ENCODE measurements around the gene RIPPLY2.
"Not testable (repeated sequence)": the region's sequence is repeated elsewhere in the genome, so short reads cannot be mapped to it uniquely, and the experiment has no call there.

RIPPLY2 gene, protein sequence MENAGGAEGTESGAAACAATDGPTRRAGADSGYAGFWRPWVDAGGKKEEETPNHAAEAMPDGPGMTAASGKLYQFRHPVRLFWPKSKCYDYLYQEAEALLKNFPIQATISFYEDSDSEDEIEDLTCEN

DNA sequence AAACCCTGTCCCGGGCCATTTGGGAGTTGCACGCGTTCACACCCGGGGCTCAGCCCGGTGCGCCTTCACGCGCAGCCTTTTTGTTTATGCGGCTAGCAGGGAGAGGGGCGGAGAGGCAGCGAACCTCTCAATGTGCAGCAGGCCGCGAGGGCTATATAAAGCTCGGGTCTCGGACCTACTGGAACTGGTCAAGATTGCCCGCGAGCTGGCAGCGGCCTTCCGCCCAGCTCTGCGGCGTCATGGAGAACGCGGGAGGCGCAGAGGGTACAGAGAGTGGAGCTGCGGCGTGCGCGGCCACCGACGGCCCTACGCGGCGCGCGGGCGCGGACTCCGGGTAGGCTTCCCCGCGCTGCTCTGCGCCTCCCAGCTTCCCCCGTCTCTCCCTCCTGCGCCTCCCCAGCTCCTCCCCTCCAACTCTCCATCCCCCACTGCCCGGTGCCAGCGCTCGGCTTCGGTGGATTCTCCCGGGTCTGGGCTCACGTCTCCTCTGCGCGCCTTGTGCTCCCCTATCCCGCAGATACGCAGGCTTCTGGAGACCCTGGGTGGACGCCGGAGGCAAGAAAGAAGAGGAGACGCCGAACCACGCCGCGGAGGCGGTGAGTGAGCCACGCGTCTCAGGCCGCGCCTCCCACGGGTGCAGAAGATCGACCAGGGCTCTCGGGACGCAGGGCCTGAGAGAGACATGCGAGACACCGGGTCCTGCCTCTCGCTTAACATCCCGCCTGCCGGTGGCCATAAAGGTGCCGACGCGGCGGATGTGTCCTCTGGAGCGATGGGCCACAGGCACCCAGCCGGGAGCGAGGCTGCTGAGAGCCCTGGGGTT, at the start of gene RIPPLY2:
Gene RIPPLY2 (plus strand): TSS at position 183 of the 823 bp plus-strand sequence. CDS start 57 bp downstream, at position 240.
- DNase-seq (ENCODE audit: low read depth), result no peak
- TF ChIP-seq, protein P1, sequence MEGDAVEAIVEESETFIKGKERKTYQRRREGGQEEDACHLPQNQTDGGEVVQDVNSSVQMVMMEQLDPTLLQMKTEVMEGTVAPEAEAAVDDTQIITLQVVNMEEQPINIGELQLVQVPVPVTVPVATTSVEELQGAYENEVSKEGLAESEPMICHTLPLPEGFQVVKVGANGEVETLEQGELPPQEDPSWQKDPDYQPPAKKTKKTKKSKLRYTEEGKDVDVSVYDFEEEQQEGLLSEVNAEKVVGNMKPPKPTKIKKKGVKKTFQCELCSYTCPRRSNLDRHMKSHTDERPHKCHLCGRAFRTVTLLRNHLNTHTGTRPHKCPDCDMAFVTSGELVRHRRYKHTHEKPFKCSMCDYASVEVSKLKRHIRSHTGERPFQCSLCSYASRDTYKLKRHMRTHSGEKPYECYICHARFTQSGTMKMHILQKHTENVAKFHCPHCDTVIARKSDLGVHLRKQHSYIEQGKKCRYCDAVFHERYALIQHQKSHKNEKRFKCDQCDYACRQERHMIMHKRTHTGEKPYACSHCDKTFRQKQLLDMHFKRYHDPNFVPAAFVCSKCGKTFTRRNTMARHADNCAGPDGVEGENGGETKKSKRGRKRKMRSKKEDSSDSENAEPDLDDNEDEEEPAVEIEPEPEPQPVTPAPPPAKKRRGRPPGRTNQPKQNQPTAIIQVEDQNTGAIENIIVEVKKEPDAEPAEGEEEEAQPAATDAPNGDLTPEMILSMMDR (IDR thresholded peaks at IDR 0.05; ENCODE audit: insufficient read depth, low read depth, low read length, missing control alignments), result no peak
- no peak within 1 kb of the TSS for H3K4me3 ChIP-seq (ENCODE audit: low read depth, low read length)

DNA sequence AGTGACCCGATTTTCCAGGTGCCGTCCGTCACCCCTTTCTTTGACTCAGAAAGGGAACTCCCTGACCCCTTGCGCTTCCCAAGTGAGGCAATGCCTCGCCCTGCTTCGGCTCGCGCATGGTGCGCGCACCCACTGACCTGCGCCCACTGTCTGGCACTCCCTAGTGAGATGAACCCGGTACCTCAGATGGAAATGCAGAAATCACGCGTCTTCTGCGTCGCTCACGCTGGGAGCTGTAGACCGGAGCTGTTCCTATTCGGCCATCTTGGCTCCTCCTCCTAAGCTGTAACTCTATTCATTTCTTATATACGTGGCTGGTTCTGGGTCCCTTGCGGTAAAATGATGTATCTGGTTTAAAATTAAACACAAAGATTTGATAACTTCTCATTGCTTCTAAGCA, 49.7 kb upstream of the RIPPLY2 start:
- not testable (repeated sequence) for H3K4me3 ChIP-seq (ENCODE audit: low read depth, low read length); DNase-seq (ENCODE audit: low read depth)

DNA sequence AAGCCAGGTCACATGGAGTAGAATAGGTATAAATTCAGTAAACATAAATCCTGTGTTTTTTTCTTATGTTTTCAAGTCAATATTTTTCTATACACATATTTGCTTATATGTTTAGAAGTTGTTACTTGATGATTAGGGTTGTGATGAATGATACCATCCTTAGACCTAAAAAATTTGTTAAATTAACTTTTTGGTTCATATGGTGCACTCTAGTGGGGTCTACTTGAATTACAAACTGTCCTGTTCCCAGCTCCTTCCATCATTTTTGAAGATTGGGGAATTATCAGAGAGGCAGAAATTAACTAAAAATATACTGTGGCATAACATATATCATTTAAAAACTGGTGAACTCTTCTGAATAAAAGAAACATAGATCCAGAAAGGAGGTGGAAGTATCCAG, 48.3 kb upstream of the RIPPLY2 start:
- TF ChIP-seq, protein P1 (IDR thresholded peaks at IDR 0.05; ENCODE audit: insufficient read depth, low read depth, low read length, missing control alignments), result no peak
- no peak overlapping the region for H3K4me3 ChIP-seq (ENCODE audit: low read depth, low read length)
- no peak for DNase-seq (ENCODE audit: low read depth)

DNA sequence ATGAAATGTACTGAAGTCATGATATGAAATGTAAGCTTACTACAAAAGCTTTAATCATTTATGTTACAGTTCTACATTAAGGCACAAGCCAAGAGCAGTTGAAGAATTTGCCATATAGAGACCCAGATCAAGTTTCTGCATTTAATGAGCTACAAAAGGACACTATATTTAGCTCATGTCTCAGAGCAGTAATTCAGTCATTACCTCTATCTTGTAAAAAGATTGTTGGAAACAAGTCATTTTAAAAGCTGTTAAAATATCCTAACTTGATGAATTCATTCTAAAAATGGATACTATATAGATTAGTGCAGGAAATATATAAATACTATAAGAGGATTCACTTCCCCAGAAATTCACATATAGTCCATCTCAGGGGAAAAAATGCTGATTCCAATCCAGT, 45.2 kb upstream of the RIPPLY2 start:
- H3K4me3 ChIP-seq (ENCODE audit: low read depth, low read length), result no peak overlapping the region
- DNase-seq (ENCODE audit: low read depth), result no peak
- TF ChIP-seq, protein P1 (IDR thresholded peaks at IDR 0.05; ENCODE audit: insufficient read depth, low read depth, low read length, missing control alignments), result no peak

DNA sequence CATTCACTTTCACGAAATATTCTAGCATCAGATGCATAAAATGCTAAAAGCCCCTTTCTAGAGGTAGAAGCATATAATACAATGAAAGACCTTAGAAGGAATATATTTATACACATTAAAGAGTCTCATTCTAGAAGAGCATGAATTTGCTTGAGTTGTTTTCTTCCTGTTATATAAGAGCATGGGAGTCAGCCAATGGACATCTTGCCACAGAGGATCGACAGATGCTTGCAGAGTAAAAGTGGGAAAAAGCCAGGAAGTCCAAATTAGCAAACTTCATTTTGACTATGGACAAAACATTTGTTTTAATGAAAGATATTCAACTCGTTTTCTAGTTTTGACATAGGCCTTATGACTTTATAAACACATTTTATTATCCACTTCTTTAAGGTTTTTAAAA, 44.2 kb upstream of the RIPPLY2 start:
- no peak for DNase-seq (ENCODE audit: low read depth)
- TF ChIP-seq, protein P1 (IDR thresholded peaks at IDR 0.05; ENCODE audit: insufficient read depth, low read depth, low read length, missing control alignments), result no peak

DNA sequence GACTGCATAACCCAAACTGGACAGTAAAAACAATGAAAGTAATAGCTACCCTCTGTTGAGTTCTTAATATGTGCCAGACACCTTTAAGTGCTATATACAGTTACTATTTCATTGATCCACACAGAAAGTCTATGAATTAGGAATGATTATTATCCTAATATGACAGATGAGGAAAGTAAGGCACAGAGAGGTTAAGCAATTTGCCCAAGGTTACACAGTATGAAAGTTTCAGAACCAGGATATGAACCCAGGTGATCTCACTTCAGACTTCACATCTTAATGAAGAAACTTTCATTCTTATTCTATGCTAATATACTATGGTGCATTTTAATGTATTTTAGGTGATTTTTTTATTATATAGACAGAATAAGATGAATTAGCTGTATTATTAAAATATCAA, 40.6 kb upstream of the RIPPLY2 start:
- DNase-seq (ENCODE audit: low read depth), result no peak
- no peak overlapping the region for H3K4me3 ChIP-seq (ENCODE audit: low read depth, low read length)
- TF ChIP-seq, protein P1 (IDR thresholded peaks at IDR 0.05; ENCODE audit: insufficient read depth, low read depth, low read length, missing control alignments), result no peak

More for the DNA sequence above, 44.2 kb upstream of the RIPPLY2 start:
- H3K4me3 ChIP-seq (ENCODE audit: low read depth, low read length), result no peak overlapping the region

DNA sequence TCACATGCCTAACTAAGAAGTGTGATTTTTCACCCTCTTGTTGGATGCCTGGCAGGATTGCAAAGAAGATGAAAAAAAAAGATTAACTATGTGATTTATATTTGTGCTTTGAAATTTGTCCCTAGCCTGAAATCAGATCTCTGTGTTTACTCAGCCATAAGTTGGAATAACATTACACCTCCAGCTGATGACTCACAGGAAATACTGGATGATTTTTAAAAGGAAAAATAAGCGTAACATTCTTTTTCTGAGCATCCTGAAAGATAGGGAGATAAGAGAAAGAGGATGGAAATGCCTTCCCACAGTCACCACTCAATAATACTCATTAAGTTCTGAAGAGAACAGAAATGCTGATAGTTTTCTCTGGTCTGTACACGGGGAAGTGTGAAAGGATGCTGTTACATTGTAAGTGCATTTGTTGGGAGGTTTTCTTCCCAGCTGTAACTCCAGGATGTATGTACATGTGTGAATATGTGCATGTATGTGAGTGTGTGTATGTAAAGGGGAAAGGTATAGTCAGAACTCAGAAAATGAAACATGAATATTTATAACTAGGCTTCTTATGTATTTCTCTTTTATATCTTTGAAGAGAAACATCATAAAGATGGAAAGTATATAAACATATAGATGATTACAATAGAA, 37.4 kb upstream of the RIPPLY2 start:
- H3K4me3 ChIP-seq (ENCODE audit: low read depth, low read length), result no peak overlapping the region
- no peak for DNase-seq (ENCODE audit: low read depth)
- TF ChIP-seq, protein P1 (IDR thresholded peaks at IDR 0.05; ENCODE audit: insufficient read depth, low read depth, low read length, missing control alignments), result no peak

Measured in GM12865 (cell line).